H9 (cell line): Measurements from ENCODE around the gene TM9SF1. TPM values are rescaled to one million over a fixed set of nuclear protein-coding genes. Genes with fewer than 3 reads are reported as not detected.
"Not testable (repeated sequence)": the region's sequence is repeated elsewhere in the genome, so short reads cannot be mapped to it uniquely, and the experiment has no call there.

Experiments used
- DNase-seq: peaks from one replicate; pipeline ENCODE4 v3.0.0-alpha.2; 2017
- H2AFZ ChIP-seq: one replicate; pipeline ENCODE4 v1.6.1; 2013; ENCODE audit warnings: mild to moderate bottlenecking, low read length, control low read depth, moderate library complexity
- H2AK5ac ChIP-seq: 2 replicates; pipeline ENCODE4 v1.6.1; 2013; ENCODE audit warnings: low read length, control low read depth, mixed read lengths; ENCODE audit not compliant: insufficient read length
- H2BK120ac ChIP-seq: one replicate; pipeline ENCODE4 v1.6.1; 2013; ENCODE audit warnings: low read depth, mild to moderate bottlenecking, low read length, control low read depth, inconsistent platforms; ENCODE audit not compliant: poor library complexity, severe bottlenecking
- H2BK12ac ChIP-seq: 2 replicates; pipeline ENCODE4 v1.6.1; 2013; ENCODE audit warnings: low read length, control low read depth, mixed read lengths, low read depth; ENCODE audit not compliant: insufficient read length
- H2BK15ac ChIP-seq: 2 replicates; pipeline ENCODE4 v1.6.1; 2013; ENCODE audit warnings: low read depth, low read length, control low read depth
- H2BK20ac ChIP-seq: one replicate; pipeline ENCODE4 v1.6.1; 2013; ENCODE audit warnings: low read depth, mild to moderate bottlenecking, low read length, control low read depth, inconsistent platforms; ENCODE audit not compliant: poor library complexity, severe bottlenecking
- H2BK5ac ChIP-seq: 2 replicates; pipeline ENCODE4 v1.6.1; 2013; ENCODE audit warnings: low read length, control low read depth, mixed read lengths; ENCODE audit not compliant: insufficient read length
- H3K14ac ChIP-seq: 2 replicates; pipeline ENCODE4 v1.6.1; 2013; ENCODE audit warnings: low read length, control low read depth; ENCODE audit not compliant: insufficient read depth
- H3K18ac ChIP-seq: 2 replicates; pipeline ENCODE4 v1.6.1; 2013; ENCODE audit warnings: low read depth, mild to moderate bottlenecking, mixed read lengths, low read length, control low read depth; ENCODE audit not compliant: insufficient read length
- H3K23ac ChIP-seq: 2 replicates; pipeline ENCODE4 v1.6.1; 2013; ENCODE audit warnings: low read length, control low read depth, mixed read lengths, low read depth; ENCODE audit not compliant: insufficient read length
- H3K23me2 ChIP-seq: 2 replicates; pipeline ENCODE4 v1.6.1; 2013; ENCODE audit warnings: low read depth, mild to moderate bottlenecking, mixed read lengths, low read length, control low read depth; ENCODE audit not compliant: insufficient read length, poor library complexity, severe bottlenecking
- H3K27ac ChIP-seq: 2 replicates; pipeline ENCODE4 v1.5.1; 2013; ENCODE audit warnings: low read length, control low read depth, mixed read lengths, low read depth; ENCODE audit not compliant: insufficient read length
- H3K27me3 ChIP-seq: 2 replicates; pipeline ENCODE4 v1.6.1; 2013; ENCODE audit warnings: low read length, control low read depth, inconsistent platforms; ENCODE audit not compliant: insufficient read depth
- H3K4ac ChIP-seq: 2 replicates; pipeline ENCODE4 v1.6.1; 2013; ENCODE audit warnings: low read depth, mild to moderate bottlenecking, control low read depth, inconsistent platforms, low read length, moderate library complexity
- H3K4me1 ChIP-seq: 2 replicates; pipeline ENCODE4 v1.6.1; 2013; ENCODE audit warnings: low read length, control low read depth, inconsistent platforms; ENCODE audit not compliant: insufficient read depth
- H3K4me2 ChIP-seq: 2 replicates; pipeline ENCODE4 v1.6.1; 2013; ENCODE audit warnings: low read length, control low read depth, mixed read lengths; ENCODE audit not compliant: insufficient read length, insufficient read depth
- H3K56ac ChIP-seq: 2 replicates; pipeline ENCODE4 v1.6.1; 2013; ENCODE audit warnings: low read depth, mild to moderate bottlenecking, mixed read lengths, low read length, control low read depth; ENCODE audit not compliant: insufficient read length
- H3K79me1 ChIP-seq: 2 replicates; pipeline ENCODE4 v1.6.1; 2013; ENCODE audit warnings: low read depth, mild to moderate bottlenecking, moderate library complexity, low read length, control low read depth, inconsistent platforms; ENCODE audit not compliant: insufficient read depth, poor library complexity, severe bottlenecking
- H3K79me2 ChIP-seq: 2 replicates; pipeline ENCODE4 v1.6.1; 2013; ENCODE audit warnings: low read length, control low read depth, inconsistent platforms; ENCODE audit not compliant: insufficient read depth
- H3K9ac ChIP-seq: 2 replicates; pipeline ENCODE4 v1.6.1; 2013; ENCODE audit warnings: low read length, control low read depth, mixed read lengths; ENCODE audit not compliant: insufficient read length; ENCODE audit errors: extremely low read depth
- H3K9me3 ChIP-seq: one replicate; pipeline ENCODE4 v1.6.1; 2013; ENCODE audit warnings: low read depth, low read length, inconsistent platforms; ENCODE audit not compliant: control insufficient read depth
- H3T11ph ChIP-seq: one replicate; pipeline ENCODE4 v1.6.1; 2013; ENCODE audit warnings: mild to moderate bottlenecking, low read length, control low read depth, inconsistent platforms
- H4K20me1 ChIP-seq: one replicate; pipeline ENCODE4 v1.6.1; 2013; ENCODE audit not compliant: control insufficient read depth, insufficient read length, insufficient read depth
- H4K5ac ChIP-seq: 2 replicates; pipeline ENCODE4 v1.6.1; 2013; ENCODE audit warnings: low read depth, mild to moderate bottlenecking, mixed read lengths, low read length, control low read depth; ENCODE audit not compliant: insufficient read length
- H4K8ac ChIP-seq: replicated peaks from 2 replicates; pipeline ENCODE4 v1.6.1; 2013; ENCODE audit warnings: low read length, control low read depth, mixed read lengths, low read depth; ENCODE audit not compliant: insufficient read length
- H4K91ac ChIP-seq: 2 replicates; pipeline ENCODE4 v1.6.1; 2013; ENCODE audit warnings: low read depth, mild to moderate bottlenecking, moderate library complexity, mixed read lengths, low read length, control low read depth; ENCODE audit not compliant: insufficient read length
- H3K27ac Mint-ChIP-seq, 3 experiments: 2 replicates in 2 of 3; 3 replicates in 1 of 3; pipeline ENCODE4 v1.8.0; 2020 to 2021; ENCODE audit warnings: mixed read lengths in 3 of 3, mild to moderate bottlenecking in 1 of 3, moderate library complexity in 1 of 3
- H3K27me3 Mint-ChIP-seq: 2 replicates; pipeline ENCODE4 v1.8.0; 2021; ENCODE audit warnings: low read depth, mild to moderate bottlenecking, moderate library complexity, mixed read lengths
- H3K36me3 Mint-ChIP-seq, 3 experiments: 2 replicates in 2 of 3; 3 replicates in 1 of 3; pipeline ENCODE4 v1.8.0; 2020 to 2021; ENCODE audit warnings: low read depth in 3 of 3, mixed read lengths in 3 of 3; ENCODE audit not compliant: insufficient read depth in 1 of 3
- H3K4me1 Mint-ChIP-seq, 2 experiments: 2 replicates each; pipeline ENCODE4 v1.8.0; 2020; ENCODE audit warnings: mixed read lengths in 2 of 2
- H3K4me3 Mint-ChIP-seq, 2 experiments: 2 replicates in 1 of 2; 3 replicates in 1 of 2; pipeline ENCODE4 v1.8.0; 2020 to 2021; ENCODE audit warnings: mild to moderate bottlenecking in 2 of 2, mixed read lengths in 2 of 2, moderate library complexity in 1 of 2
- H3K9me3 Mint-ChIP-seq, 2 experiments: 2 replicates in 1 of 2; 3 replicates in 1 of 2; pipeline ENCODE4 v1.8.0; 2020; ENCODE audit warnings: mild to moderate bottlenecking in 2 of 2, mixed read lengths in 2 of 2, moderate library complexity in 1 of 2
- CTCF ChIP-seq: fragments of 200-600 bp; sonication (generic); conservative IDR thresholded peaks from 3 replicates; pipeline ENCODE4 v1.8.0; 2021; ENCODE audit warnings: antibody characterized with exemption, mild to moderate bottlenecking
- WGBS: extraction: QIAGEN DNeasy Blood & Tissue Kit; methylation state at CpG from one replicate; pipeline ENCODE4 v1.1.7; 2013; ENCODE audit warnings: missing lambda C conversion rate, low lambda C conversion rate, mixed read lengths; ENCODE audit not compliant: insufficient read length; ENCODE audit errors: extremely low coverage; 5-methylcytosine and 5-hydroxymethylcytosine counted together
- total RNA-seq: library from RNA; stranded (reverse); gene quantifications from 2 replicates; pipeline ENCODE4 v1.2.1, GENCODE V29; 2021

Gene TM9SF1
- total RNA-seq, 1 experiment from 2014 or later: 31.6 TPM

- WGBS: no CpG with 5 or more reads among the region's 4 CpGs
These were observed 23.8 kb upstream of the TM9SF1 start for GRCh38 chr14:24219080-24219479.

GRCh38 chr14:24216876-24217275 is 21.6 kb upstream of the TM9SF1 start:
- H3K27ac ChIP-seq: not testable (repeated sequence)
- WGBS: no CpG with 5 or more reads among the region's 1 CpG

More at GRCh38 chr14:24219080-24219479, 23.8 kb upstream of the TM9SF1 start:
- Histone ChIP-seq H2BK5ac (no peak overlapping the region), H4K91ac (no peak overlapping the region), H3K23me2 (peaks cover 8% of the 10 kb centered on the region), H2AFZ (no peak overlapping the region), H3K14ac (no peak overlapping the region), H4K20me1 (no peaks in the 10 kb centered on the region), H2AK5ac (no peak overlapping the region), H2BK12ac (no peak overlapping the region), H3K4me2 (no peak overlapping the region), H3K9me3 (no peaks in the 10 kb centered on the region), H3K27me3 (no peaks in the 10 kb centered on the region), H3K4me1 (no peaks in the 10 kb centered on the region), H4K5ac (no peak overlapping the region), H3K23ac (no peak overlapping the region), H3K79me1 (peaks cover 11% of the 10 kb centered on the region), H3T11ph (no peak overlapping the region), H3K56ac (no peak overlapping the region), H3K79me2 (peaks cover 3% of the 10 kb centered on the region; the same call in 1 of the 2 replicates), H4K8ac (no peak overlapping the region), H3K9ac (no peak overlapping the region), H3K18ac (no peak overlapping the region), H2BK120ac (no peak overlapping the region), H3K27ac (no peak overlapping the region), H2BK20ac (no peak overlapping the region), H3K4ac (no peak overlapping the region), H2BK15ac (no peak overlapping the region)
- H3K4me1 Mint-ChIP-seq: peaks cover 11 to 13% of the 10 kb centered on the region in 2 experiments
- peaks cover 0 to 13% (median 9%) of the 10 kb centered on the region in 3 experiments; a peak in 5 of 7 replicates for H3K36me3 Mint-ChIP-seq
- H3K27me3 Mint-ChIP-seq: no peaks in the 10 kb centered on the region
- no peaks in the 10 kb centered on the region for H3K9me3 Mint-ChIP-seq
- no peak overlapping the region for H3K4me3 Mint-ChIP-seq
- TF ChIP-seq CTCF: no peak
- DNase-seq: no peak
- H3K27ac Mint-ChIP-seq: no peak overlapping the region

More at GRCh38 chr14:24216876-24217275, 21.6 kb upstream of the TM9SF1 start:
- not testable (repeated sequence) for H2BK15ac ChIP-seq, H2BK20ac ChIP-seq, H2BK12ac ChIP-seq, H2AK5ac ChIP-seq, H3K9me3 ChIP-seq, H3K9ac ChIP-seq, H4K5ac ChIP-seq, H3K14ac ChIP-seq, H3K27me3 ChIP-seq, DNase-seq, H3K9me3 Mint-ChIP-seq, H3K4me3 Mint-ChIP-seq, H3K79me2 ChIP-seq, H3K27ac Mint-ChIP-seq, H3K4me2 ChIP-seq, H4K20me1 ChIP-seq, H4K91ac ChIP-seq, H2AFZ ChIP-seq, H2BK120ac ChIP-seq, H3K56ac ChIP-seq, H3K4ac ChIP-seq, H3K27me3 Mint-ChIP-seq, H3K4me1 ChIP-seq, H3K79me1 ChIP-seq, H3K18ac ChIP-seq, H2BK5ac ChIP-seq, H3K23ac ChIP-seq, H4K8ac ChIP-seq, H3T11ph ChIP-seq
- peaks cover 0 to 15% (median 9%) of the 10 kb centered on the region in 3 experiments; a peak in 5 of 7 replicates for H3K36me3 Mint-ChIP-seq
- H3K4me1 Mint-ChIP-seq: peaks cover 18 to 26% of the 10 kb centered on the region in 2 experiments
- H3K23me2 ChIP-seq: peaks cover 11% of the 10 kb centered on the region
